HepG2 (cell line): ENCODE results near the gene RETREG2. TPM values are rescaled to one million over a fixed set of nuclear protein-coding genes. Genes with fewer than 3 reads are reported as not detected.

Source experiments
- ARNT ChIP-seq: fragments of 450-650 bp; IDR thresholded peaks from 2 replicates; pipeline ENCODE4 v1.6.1; 2017
- ATF6 ChIP-seq: sonication (generic); formaldehyde crosslinking; conservative IDR thresholded peaks from 2 replicates; pipeline ENCODE4 v1.4.0; 2020; ENCODE audit warnings: missing genetic modification reagents
- CCAR2 ChIP-seq: fragments of 200-400 bp; formaldehyde crosslinking; optimal IDR thresholded peaks from 2 replicates; pipeline ENCODE3; 2018; ENCODE audit warnings: low read depth, mild to moderate bottlenecking, low read length, moderate library complexity
- KDM6A ChIP-seq: IDR thresholded peaks from 2 replicates; pipeline ENCODE4 v1.6.1; 2016; ENCODE audit warnings: low read depth
- MIER2 ChIP-seq: IDR thresholded peaks from 2 replicates; pipeline ENCODE4 v1.6.1; 2016; ENCODE audit warnings: missing biosample characterization, missing genetic modification reagents
- NFIC ChIP-seq: IDR thresholded peaks from 2 replicates; pipeline ENCODE4 v1.6.1; 2012; ENCODE audit warnings: mild to moderate bottlenecking, low read length, inconsistent platforms
- POLR2AphosphoS5 ChIP-seq: IDR thresholded peaks from 2 replicates; pipeline ENCODE4 v1.6.1; 2012; ENCODE audit warnings: low read depth, low read length
- REST ChIP-seq, 2 experiments: IDR thresholded peaks; 2 replicates each; pipeline ENCODE4 v1.6.1; 2011 to 2012; ENCODE audit warnings: low read length in 2 of 2, borderline replicate concordance in 1 of 2, low read depth in 1 of 2, mild to moderate bottlenecking in 1 of 2, moderate library complexity in 1 of 2
- SALL1 ChIP-seq: sonication (generic); formaldehyde crosslinking; IDR thresholded peaks from 2 replicates; pipeline ENCODE4 v1.8.0; 2022; ENCODE audit warnings: mild to moderate bottlenecking, missing genetic modification reagents
- XBP1 ChIP-seq: sonication (generic); formaldehyde crosslinking; IDR thresholded peaks from 2 replicates; pipeline ENCODE4 v1.5.0; 2020; ENCODE audit warnings: missing genetic modification reagents
- ZBTB25 ChIP-seq: IDR thresholded peaks from 2 replicates; pipeline ENCODE4 v1.6.1; 2018; ENCODE audit warnings: missing genetic modification reagents
- ZNF318 ChIP-seq: sonication (generic); formaldehyde crosslinking; IDR thresholded peaks from 2 replicates; pipeline ENCODE4 v1.4.0; 2020; ENCODE audit warnings: mild to moderate bottlenecking, missing genetic modification reagents
- ZNF44 ChIP-seq: sonication (generic); formaldehyde crosslinking; IDR thresholded peaks from 2 replicates; pipeline ENCODE4 v1.5.1; 2020; ENCODE audit warnings: mild to moderate bottlenecking, missing genetic modification reagents
- ZNF629 ChIP-seq: sonication (generic); formaldehyde crosslinking; conservative IDR thresholded peaks from 2 replicates; pipeline ENCODE4 v1.5.0; 2020; ENCODE audit warnings: missing genetic modification reagents
- ZSCAN21 ChIP-seq: sonication (generic); formaldehyde crosslinking; IDR thresholded peaks from 2 replicates; pipeline ENCODE4 v1.8.0; 2022; ENCODE audit warnings: mild to moderate bottlenecking, missing genetic modification reagents, moderate library complexity, borderline replicate concordance
- polyA plus RNA-seq, 8 experiments: library from polyadenylated mRNA; depleted of rRNA in 3 of 8; stranded (reverse) in 7 of 8; unstranded in 1 of 8; fragments of >200 nt; fragmentation: Illumina TruSeq in 4 of 8; extraction: Trizol in 4 of 8; gene quantifications; 2 replicates each; pipeline versions ENCODE4 v1.2.1 to v1.2.3, GENCODE V29; 2011 to 2016; ENCODE audit warnings: low read depth in 4 of 8, missing spikeins in 1 of 8, mixed read lengths in 1 of 8; ENCODE audit not compliant: insufficient read depth in 1 of 8
- total RNA-seq, 5 experiments: library from RNA; depleted of rRNA; stranded (reverse); fragments of >200 nt; fragmentation: Illumina TruSeq; extraction: Trizol; gene quantifications; 2 replicates each; pipeline ENCODE4 v1.2.3, GENCODE V29; 2016; ENCODE audit warnings: low read depth in 1 of 5

The RETREG2 gene
- total and polyA plus RNA-seq, 2 of the 13 experiments (the other 11 are each of a cell fraction or from before 2014, with no cell fraction given) = 86.0 to 134 TPM

- TF ChIP-seq ZNF318 (CRISPR knock-in tag) (0 out of 2 replicates have a peak, but pooled peaks have one; percentile 42), KDM6A (no peak), ZNF44 (CRISPR knock-in tag) (no peak), ARNT (no peak), CCAR2 (no peak), REST (IDR thresholded peaks at IDR 0.05; ENCODE audit: borderline replicate concordance in 1 of 2, low read depth in 1 of 2, low read length in 2 of 2) (no peak), XBP1 (CRISPR knock-in tag) (no peak), ZNF629 (CRISPR knock-in tag) (no peak), NFIC (no peak), POLR2AphosphoS5 (no peak; the same call in 1 of the 2 replicates), MIER2 (CRISPR knock-in tag) (no peak), ZSCAN21 (CRISPR knock-in tag) (no peak), SALL1 (CRISPR knock-in tag) (0 out of 2 replicates have a peak, but pooled peaks have one; percentile 23), ZBTB25 (CRISPR knock-in tag) (no peak), ATF6 (CRISPR knock-in tag) (no peak)
These were observed 37.9 kb downstream of the RETREG2 start (continued) for GRCh38 chr2:219215871-219216534.
